ENCODE measurements around the gene SOBP.
A peak's percentile ranks its signal among the peaks of the same experiment; 100 is the strongest.

- TF ChIP-seq, protein P1, sequence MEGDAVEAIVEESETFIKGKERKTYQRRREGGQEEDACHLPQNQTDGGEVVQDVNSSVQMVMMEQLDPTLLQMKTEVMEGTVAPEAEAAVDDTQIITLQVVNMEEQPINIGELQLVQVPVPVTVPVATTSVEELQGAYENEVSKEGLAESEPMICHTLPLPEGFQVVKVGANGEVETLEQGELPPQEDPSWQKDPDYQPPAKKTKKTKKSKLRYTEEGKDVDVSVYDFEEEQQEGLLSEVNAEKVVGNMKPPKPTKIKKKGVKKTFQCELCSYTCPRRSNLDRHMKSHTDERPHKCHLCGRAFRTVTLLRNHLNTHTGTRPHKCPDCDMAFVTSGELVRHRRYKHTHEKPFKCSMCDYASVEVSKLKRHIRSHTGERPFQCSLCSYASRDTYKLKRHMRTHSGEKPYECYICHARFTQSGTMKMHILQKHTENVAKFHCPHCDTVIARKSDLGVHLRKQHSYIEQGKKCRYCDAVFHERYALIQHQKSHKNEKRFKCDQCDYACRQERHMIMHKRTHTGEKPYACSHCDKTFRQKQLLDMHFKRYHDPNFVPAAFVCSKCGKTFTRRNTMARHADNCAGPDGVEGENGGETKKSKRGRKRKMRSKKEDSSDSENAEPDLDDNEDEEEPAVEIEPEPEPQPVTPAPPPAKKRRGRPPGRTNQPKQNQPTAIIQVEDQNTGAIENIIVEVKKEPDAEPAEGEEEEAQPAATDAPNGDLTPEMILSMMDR (optimal IDR thresholded peaks at IDR 0.05 in 1 of 3, IDR thresholded peaks at IDR 0.05 in 1 of 3, conservative IDR thresholded peaks at IDR 0.05 in 1 of 3; ENCODE audit: extremely low read depth in 1 of 3, insufficient read depth in 2 of 3, low read length in 3 of 3), result no peak
- TF ChIP-seq EZH2 (IDR thresholded peaks at IDR 0.05; ENCODE audit: low read length), result peak; percentile 97
Observed at GRCh38 chr6:107488875-107489635, 862 bp upstream of the SOBP start.
